GM18508 (cell line): ENCODE measurements around the gene TRIM31.

Experiments
- ATAC-seq: cut with Tn5 transposase; IDR thresholded peaks from one replicate; pipeline ENCODE4 v1.9.1; 2021; ENCODE audit warnings: moderate number of reproducible peaks; ENCODE audit not compliant: insufficient read depth, unreplicated experiment

Gene TRIM31

DNA sequence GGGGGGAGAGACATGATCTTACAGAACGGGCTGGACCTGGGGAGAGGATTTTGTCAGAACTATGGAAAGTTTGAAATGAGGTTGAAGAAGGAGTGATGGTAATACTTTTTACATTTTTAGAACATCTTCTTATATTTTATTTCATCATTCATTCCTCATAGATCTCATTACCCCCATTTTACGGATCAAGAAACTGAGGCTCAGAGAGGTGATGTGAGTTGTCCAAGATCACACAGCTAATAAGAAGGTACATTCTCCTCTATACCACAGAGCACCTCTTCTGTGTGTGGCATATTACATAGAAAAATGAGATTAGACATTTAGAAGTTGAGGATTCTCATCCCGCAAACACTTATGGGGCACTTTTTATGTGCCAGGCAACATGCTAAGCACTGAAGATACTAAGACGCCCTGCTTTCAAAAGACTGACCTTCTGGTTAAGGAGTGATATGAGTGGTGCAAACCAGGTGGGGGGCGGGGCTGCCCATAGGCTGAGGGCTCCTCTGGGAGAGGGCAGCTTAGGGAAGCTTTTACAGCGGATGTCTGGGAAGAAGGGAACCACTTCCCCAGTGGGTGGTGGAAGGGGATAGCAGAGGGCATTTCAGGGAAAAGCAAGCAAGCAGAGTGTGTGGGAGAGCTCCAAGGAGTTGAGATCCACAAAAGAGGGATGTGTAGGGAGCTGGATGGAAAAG is 19.9 kb downstream of the TRIM31 start:
- ATAC-seq: no peak

DNA sequence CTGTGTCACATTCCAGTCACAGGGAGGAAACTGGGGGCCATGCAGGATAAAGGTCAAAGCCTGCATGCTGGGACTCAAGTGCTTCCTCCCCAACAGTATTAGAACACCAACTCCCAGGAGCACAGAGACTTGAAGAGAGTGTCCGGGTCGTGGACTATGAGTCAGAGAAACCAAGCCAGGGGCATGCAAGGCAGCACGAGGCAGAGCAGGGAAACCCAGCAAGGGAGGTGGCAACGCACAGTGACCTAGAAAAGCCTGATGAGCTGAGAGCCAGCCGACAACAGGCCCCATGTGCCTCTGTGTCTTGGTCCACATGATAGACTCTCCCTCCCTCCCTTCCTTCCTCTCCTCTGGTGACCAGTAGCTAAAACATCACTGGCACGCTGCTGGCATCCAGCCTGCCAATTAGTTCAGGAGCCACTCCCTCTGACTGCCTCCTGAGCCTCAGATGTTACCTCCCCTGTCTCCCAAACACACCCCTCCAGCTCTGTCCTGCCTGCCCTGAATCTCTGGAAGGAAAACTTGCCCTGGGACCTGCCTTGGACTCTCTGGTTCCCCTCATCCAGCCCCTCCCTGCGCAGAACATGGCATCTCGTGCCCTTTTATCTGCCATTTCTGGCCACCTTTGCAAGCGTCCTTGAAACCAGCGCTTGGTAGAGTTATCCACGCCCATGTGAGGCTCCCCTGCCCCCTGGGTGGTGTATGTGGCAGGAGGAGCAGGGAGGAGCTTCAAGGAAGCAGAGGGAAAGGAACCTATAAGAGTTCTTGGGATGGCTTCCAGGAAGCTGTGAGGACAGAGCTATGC is 21.1 kb downstream of the TRIM31 start:
- ATAC-seq: no peak

DNA sequence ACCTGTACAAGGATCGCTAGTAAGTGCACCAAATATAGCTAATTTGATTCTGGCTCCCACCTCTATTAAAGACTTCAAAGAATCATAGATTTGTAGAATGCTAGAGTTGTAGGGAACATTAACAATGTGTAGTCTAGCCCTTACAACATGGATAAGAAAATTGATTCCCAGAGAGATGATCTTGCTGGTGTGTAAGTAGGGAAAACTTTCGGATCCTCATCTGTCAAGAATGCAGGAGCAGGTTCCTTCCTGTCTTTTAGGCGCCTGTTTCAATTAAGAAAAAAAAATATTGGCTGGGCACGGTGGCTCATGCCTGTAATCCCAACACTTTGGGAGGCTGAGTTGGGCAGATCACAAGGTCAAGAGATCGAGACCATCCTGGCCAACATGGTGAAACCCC is 25.0 kb downstream of the TRIM31 start:
- ATAC-seq: no peak

DNA sequence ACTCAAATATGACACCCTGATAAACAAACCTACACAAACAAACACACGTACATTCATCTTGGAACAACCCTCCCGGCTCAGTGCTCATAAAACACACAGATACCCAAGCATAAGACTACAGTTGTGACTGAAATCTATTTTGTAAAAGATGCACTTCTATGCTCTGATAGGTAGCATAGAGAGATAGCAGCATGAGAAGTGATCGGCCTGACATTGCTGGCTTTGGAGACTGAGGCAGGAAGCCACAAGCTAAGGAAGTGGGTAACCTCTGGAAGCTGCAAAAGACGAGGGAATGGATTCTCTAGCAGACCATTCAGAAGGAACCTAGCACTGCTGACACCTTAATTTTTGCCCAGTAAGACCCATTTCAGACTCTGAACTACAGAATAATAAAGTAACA is 35.7 kb downstream of the TRIM31 start:
- ATAC-seq: no peak

DNA sequence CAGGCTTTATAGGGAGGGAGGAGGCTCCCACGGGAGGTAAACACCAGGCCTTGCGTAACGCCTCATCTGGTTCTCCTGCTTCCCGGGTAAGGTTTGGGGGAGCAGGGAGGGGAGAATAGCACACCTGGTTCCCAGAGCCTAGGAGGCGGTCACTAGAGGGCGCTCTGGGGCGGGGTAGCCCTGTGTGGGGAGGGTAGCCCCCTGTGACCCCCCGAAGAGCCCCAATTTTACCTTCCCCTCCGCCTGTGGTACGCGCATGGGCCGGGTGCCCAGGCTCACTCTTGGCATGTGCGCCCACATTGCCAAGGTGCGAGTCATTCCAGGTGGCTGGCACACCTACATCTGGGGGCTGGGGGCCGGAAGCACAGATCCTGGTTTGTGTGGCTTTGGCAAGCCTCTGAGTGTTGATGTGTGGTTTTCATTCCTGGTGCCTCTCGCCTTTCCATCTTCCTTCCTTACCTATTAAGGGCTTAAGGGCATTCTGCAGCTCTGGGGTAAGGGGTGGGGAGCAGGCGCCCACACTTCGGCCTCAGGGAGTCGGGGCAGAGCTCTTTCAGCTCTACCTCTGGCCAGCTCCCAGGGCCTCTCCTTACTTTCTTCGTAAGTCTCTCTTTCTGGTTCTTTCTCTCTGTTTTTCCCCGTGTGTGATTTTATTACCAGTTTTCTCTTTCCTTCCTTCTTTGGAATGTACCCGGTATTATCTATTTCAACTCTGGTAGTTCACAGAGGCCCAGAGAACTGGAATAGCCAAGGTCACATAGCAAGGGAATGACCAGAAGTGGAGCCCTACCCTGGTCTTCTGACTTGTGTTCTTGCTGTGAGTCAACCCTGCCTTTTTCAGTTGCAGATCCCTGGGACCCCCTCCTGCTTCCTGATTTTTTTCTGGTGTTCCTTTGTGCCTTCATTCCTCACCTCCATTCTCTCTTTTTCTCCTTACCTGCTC is 36.8 kb downstream of the TRIM31 start:
- no peak for ATAC-seq

DNA sequence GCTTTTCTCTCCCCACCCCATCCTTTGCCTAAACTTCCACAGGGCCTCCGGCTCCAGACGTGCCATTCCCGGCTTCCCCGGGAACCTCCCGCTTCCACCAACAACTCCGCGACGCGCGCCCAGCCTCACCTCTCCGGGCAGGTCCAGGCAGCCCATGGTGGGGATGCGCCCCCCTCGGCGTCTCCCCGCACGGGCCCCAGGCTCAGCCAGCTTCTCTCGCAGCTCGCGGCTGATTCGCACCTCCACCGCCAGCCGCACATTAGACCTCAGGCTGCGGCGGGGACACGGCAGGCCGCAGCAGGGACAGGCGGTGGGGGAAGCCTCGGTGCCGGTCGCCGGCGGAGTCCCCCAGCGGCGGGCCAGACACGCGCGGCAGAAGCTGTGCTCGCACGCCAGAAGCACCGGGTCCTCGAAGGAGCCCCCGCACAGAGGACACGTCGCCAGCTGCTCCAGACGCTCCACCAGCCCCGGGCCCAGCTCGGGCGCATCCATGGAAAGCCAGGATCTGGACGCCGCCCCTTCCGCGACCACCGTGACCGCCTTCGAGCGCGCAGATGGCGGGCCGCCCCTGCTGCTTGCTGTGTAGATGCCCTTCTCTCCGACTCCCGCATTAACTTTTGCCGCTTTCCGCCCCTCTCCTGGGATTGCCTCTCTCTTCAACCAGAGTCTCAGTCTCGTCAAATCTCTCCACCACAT is 37.6 kb downstream of the TRIM31 start, which contains the start of gene RNF39:
Gene RNF39 (minus strand): TSS at position 676 of the 696 bp plus-strand sequence. CDS start 184 bp downstream, at position 492.
- ATAC-seq: no peak

DNA sequence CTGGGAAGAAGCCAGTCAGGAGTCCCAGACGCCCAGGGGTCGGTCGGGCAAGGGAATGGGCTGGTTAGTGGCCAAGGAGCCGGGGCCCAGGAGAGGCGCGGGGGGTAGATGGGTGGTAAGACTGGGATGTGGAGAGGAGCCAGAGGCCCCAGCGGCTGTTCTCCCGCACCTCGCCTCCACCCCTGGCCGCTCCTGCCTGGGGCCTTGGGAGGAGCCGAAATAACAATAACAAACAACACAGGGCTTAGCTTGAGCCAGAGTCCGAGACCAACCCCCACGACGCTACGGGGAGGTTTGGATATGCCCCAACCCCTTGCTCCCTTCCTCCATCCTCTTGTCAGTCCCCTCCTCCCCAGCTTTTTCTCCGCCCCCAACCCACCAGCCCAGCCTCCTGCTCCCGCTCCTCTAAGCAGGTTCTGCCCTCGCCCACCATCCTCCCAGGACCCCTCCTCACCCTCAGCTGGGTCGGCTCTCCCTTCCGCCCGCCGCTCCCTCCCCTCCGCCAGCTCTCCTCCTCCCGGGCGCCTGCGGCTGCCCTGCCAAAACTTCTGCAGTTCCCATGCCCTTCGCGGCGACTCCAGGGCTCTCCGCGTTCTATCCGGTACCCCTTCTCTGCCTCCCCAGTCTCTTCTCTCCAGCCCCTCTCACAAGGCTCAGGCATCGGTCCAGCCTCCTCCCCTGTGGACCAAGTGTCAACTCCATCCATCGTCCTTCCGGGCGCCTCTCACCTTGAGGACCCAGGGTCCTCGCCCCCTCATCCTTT is 38.4 kb downstream of the TRIM31 start:
- no peak for ATAC-seq

DNA sequence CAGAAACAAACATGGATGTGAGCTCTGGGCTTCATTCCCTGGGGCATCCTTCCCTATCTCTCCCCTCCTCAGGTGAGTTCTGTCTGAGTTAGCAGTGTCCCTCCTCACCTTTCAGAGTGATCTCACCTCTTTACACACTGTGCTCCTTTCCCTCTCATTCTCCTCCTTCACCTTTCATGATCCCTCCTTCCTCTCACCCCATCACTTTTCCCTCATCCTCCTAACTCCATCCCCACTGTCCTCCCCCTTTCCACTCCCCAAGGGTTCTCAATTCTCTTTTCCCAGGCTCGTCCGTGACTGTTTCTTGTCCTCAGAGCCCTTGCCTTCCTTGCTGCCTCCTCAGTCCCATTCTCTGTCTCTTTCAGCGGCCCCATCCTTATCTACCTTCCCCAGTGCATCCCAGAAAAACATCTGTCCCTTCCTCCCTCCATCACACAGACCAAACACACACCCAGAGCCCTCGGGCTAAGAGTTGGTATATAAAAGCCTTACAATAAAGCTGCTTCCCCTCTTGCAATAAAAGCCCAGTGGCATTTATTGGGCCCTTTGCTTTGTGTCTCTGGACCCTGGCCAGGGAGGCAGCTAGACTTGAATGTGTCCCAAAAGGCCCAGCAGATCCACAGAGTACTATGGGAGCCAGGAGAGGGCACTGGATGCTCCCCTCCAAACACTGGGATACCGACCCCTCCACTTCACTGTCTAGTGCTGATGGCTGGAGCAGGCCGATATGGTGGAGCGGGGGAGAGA is 39.2 kb downstream of the TRIM31 start:
- ATAC-seq: no peak

DNA sequence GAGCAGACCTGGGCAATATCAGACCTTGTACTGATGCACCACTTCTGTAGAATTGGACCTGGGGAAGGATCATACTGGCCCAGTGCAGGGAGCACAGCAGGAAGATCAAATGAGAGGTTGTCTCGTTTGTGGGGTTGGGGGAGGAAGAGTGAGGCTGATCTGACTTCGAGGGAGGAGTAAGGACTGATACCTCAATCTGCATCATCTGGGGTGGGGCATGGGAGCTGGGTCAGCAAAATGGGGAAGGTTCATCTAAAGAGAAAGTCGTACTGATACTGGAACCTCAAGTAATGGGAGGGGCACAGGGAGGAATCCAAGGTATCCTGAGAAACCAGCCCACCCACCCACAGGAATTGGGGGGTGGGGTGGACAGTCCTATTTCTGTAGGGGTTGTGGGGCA is 41.0 kb downstream of the TRIM31 start:
- ATAC-seq: no peak

DNA sequence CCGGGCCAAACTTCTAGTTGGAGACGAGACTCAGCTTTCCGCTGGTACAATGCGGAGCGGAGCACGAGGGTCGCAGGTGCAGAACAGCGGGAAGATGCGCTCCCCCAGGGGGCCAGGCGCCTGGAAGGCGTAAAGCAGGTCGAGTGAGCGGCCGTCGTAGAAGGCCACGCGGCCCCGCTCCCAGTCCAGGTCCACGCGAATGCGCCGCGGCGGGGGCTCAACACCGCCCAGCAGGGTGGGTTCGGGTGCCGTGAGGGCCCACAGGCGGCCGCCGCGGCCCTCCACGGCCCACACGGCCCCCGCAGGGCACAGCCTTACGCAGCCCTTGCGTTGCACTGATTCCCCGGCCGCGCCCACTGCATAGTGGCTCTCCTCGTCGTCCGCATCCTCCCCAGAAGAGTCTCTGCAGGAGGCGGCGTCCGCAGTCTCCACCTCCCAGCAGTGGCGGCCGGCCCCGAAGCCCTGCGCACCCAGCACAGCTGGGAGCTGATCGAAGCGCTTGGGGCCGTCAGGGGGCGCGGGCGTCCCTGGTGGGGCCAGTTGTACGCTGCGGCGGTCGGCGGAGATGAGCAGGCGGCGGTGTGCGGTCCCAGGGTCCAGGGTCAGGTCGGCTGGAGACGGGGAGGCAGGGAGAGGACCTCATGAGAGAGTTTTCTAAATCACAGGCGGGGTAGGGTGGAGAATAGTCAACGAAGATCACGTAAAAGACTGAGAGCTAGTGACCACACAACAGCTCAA is 41.6 kb downstream of the TRIM31 start:
- ATAC-seq: no peak

DNA sequence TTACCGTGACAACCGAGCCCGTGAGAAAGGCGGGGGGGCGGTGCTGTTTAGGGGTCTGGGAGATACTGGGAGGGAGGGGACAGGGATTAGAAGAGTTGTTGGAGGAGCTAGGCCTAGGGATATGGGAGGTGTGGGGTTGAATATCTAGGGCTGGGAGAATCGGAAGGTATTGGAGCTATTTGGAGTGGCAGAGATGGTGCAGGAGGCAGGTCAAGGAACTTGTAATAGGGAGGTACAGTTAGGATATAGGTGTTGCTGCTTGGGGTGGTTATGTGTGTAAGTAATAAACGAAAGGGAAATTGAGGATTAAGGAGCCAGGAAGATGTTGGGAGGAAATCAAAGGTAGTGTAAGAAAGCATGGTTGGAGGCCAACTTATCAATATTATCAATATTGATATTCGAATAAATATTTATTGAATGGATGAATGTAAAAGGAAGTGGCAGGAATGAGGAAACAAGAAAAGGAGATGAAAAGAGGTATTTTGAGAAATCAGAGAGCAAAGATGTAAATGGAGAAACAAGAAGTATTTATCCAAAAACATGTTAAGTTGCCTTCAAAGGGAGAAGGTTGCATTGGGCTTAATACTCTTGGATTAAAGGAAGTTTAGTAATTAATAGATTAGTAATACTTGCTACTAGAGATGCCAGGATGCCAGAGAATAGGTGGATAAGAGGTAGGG is 45.3 kb downstream of the TRIM31 start:
- no peak for ATAC-seq

DNA sequence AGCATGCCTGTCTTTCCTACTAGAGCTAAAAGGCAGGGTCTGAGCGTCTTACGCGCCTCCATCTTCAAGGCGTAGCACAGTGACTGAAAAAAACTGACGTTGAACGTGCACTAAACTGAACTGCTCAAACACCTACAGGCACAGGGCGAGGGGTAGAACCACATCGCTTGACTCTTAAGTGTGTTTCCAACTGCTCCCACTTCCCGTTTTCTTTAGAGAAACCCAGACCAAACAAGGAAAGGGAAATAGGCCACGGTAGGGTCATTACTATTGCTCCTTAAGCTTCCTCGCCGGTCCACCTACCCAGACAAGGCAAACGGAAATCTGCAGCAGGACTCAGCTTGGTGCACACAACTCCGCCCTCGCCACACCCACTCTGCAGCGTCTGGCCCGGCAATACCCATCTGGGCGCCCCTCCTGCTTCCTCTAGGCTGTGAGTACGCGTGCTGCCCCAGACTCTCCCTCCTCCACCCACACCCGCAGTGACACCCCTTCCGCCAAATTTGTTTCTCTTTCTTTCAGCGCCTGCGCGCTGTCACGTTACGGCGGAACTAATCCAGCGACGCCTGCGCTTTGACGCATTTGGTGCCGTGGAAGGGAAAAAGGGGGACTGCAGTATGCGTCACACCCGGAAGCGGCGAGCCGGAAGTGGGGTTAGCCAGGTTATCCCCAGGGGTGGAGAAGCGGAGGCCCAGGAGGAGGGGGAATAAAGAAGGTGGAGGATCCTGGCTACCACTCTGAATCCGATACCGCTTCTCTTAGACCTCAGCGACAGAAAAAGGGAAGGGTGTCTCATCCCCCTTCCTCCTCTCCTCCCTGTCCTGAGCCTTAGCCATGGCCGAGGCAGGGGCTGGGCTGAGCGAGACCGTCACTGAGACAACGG is 46.1 kb downstream of the TRIM31 start, which contains the start of gene PPP1R11:
Gene PPP1R11 (plus strand): TSS at position 622 of the 883 bp plus-strand sequence. CDS start 213 bp downstream, at position 835.
- peak; percentile 73 for ATAC-seq

DNA sequence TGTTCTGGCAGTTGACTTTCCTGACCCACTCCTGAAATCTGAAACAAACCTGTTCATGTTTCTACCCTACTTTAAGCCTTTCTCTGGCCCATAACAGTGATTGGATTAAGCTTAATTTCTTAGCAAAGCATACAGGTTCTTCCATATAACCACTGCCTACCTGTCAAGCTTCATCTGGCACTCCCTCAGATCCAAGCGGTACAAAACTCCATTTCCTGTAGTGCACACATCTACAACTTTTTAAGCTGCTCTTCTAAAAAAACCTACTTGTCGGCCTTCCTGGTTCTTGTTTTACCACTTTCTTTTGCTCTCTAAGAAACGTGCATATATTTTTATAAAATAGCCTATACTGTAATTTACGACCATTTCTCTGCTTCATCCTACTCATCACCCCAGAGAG is 46.8 kb downstream of the TRIM31 start:
- ATAC-seq: no peak

DNA sequence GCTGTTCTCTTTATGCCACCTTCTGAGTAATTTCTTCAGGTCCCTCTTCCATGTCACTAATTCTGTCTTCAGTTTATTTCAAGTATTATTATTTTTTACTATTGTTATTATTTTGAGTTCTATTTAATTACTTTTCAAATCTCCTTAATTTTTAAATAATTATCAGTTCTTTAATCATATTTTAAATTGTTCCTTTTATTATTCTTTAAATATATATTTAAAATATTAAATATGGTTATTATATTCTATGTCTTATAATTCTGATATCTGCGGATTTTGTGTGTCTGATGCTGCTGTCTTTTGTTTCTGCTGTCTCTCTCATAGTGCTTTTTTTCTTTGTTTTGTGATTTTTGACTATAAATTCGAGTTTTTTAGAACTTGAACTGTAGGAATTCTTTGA is 49.6 kb downstream of the TRIM31 start:
- ATAC-seq: no peak

DNA sequence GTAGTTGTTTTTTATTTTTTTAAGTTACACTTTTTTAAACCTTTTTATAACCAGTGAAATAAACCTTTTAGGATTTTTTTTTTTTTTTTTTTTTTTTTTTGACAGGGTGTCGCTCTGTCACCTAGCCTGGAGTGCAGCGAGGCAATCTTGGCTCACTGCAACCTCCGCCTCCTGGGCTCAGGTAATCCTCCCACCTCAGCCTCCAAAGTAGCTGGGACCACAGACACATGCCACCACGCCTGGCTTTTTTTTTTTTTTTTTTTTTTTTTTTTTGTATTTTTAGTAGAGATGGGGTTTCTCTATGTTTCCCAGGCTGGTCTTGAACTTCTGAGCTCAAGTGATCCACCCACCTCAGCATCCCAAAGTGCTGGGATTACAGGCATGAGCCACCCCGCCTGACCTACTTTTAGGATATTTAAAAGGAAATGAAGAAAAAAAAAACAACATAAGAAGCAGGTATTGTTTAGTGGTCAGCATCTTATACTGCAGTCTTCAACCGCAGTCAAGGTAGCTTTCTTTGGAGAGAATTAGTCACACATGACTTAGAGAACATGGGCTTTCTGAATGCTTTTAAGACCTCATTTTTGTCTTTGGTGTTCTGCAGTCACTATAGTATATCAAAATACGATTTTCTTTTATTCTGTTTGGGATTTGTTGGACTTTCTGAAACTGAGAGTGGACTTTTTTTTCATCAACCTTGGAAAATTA is 50.3 kb downstream of the TRIM31 start:
- ATAC-seq: no peak
